GM18511 (cell line): ENCODE measurements around the gene SIAH3.
"Not testable (repeated sequence)": the region's sequence is repeated elsewhere in the genome, so short reads cannot be mapped to it uniquely, and the experiment has no call there.

ENCODE experiments used
- ATAC-seq: cut with Tn5 transposase; IDR thresholded peaks from one replicate; pipeline ENCODE4 v1.9.1; 2021; ENCODE audit warnings: mild to moderate bottlenecking, moderate library complexity; ENCODE audit not compliant: unreplicated experiment

SIAH3 gene, protein sequence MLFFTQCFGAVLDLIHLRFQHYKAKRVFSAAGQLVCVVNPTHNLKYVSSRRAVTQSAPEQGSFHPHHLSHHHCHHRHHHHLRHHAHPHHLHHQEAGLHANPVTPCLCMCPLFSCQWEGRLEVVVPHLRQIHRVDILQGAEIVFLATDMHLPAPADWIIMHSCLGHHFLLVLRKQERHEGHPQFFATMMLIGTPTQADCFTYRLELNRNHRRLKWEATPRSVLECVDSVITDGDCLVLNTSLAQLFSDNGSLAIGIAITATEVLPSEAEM

GRCh38 chr13:45851171-45851921, at the start of gene SIAH3:
Gene SIAH3, minus strand, starts transcription at chr13:45851753. Its CDS starts 124 bp downstream, at chr13:45851629.
- no peak for ATAC-seq

DNA sequence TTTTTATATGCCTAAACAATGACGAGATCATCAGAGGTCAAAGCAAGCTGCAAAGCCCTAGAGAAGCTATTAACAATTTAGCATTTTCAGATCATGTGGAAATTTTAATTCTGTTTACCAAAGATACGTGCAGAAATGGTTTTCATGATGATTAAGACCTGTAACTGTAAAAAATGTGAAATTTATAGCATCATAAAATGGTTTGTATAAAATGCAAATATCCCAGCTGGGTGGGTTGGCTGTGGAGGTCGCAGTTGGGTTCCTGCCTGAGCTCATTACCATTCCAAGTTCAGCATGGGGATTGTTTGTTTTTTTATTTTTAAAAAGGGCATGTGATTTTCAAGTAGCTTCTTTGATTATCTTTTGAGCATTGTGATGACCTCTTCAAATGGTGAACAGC, 47.9 kb upstream of the SIAH3 start:
- ATAC-seq, result no peak

GRCh38 chr13:45897562-45897961, 46.0 kb upstream of the SIAH3 start:
- ATAC-seq, result no peak

GRCh38 chr13:45896285-45896684, 44.7 kb upstream of the SIAH3 start:
- ATAC-seq, result no peak

DNA sequence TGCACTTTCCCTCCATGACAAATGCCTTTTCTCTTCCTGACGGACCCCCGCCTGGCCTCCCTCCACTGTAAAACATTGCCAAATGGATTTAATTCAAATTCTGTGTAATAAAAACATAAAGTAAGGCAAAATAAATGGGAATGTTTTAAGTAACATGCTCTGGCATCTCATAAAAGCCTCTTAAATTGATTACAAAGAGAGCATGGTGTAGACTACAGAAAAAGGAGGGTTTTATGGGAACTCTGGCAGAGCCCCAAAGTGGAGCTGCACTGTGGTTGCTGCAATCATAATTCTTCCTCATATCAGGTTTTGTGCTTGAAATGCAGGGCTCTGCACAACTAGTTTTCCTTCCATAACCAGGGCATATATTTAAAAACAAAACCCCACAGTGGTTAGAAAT, 44.3 kb upstream of the SIAH3 start:
- no peak for ATAC-seq

DNA sequence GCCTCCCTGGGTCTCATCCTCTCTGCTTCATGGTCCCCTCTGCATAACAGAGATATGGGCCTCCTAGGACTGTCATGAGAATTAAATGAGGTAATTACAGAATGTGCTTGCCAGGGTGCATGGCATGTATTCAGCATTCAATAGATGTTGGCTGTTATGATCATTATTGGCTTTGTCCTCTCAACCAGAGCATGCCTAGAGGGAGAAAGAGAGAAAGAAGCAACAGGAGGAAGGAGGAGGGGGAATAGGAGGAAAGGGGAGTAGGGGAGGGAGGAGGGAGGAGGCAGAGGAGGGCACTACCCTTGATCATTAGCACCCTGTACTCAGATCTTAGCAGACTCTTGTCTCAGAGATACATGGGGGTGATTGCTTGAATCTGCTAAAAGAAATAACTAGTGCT, 41.0 kb upstream of the SIAH3 start:
- ATAC-seq, result no peak

- ATAC-seq, result no peak
Observed at GRCh38 chr13:45889590-45890243, 38.2 kb upstream of the SIAH3 start.

DNA sequence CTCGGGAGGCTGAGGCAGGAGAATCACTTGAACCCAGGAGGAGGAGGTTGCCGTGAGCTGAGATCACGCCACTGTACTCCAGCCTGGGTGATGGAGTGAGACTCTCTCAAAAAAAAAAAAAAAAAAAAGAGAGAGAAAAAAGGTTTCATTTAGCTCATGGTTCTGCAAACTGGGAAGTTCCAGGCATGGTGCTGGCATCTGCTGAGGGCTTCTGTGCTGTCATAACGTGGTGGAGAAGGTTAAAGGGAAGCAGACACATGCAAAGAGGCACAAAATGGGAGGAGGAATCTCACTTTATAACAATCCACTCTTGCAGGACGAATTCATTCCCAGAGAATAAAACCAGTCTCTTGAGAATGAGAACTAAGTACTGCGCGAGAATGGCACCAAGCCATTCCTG, 34.9 kb upstream of the SIAH3 start:
- ATAC-seq, result no peak

DNA sequence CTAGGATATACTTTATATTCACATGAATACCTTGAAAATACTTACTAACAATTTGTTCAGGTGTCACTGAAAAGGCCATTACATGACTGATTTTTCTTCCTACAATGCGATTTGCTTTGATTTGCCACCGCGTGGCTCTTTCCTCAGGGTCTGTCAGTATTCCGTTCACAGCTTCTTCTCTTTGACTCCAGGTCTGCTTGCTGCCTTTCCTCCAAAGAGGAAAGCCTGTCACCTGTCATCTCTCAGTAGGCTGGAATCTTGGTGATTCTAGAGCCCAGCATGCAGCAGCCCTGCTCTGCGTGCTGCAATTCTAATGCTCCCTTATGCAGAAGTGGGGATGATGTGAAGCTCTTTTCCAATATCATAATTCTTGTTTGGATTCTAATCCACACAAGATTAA, 33.6 kb upstream of the SIAH3 start:
- ATAC-seq, result no peak

- ATAC-seq, result no peak
Observed at GRCh38 chr13:45882626-45883025, 31.1 kb upstream of the SIAH3 start.

- ATAC-seq, result no peak
Observed at GRCh38 chr13:45881353-45881752, 29.8 kb upstream of the SIAH3 start.

DNA sequence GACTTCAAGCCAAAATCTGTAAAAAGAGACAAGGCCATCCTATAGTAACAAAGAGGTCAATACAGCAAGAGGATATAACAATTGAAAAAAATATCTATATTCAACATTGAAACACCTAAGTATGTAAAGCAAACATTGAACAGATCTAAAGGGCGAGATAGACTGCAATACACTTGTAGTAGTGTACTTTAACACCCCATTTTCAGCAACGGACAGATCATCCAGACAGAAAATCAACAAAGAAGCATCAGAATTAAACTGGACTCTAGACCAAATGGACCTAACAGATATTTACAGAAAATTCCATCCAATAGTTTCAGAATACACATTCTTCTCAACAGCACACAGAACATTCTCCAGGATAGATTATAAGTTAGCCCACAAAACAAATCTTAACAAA, 28.7 kb upstream of the SIAH3 start:
- ATAC-seq, result no peak

DNA sequence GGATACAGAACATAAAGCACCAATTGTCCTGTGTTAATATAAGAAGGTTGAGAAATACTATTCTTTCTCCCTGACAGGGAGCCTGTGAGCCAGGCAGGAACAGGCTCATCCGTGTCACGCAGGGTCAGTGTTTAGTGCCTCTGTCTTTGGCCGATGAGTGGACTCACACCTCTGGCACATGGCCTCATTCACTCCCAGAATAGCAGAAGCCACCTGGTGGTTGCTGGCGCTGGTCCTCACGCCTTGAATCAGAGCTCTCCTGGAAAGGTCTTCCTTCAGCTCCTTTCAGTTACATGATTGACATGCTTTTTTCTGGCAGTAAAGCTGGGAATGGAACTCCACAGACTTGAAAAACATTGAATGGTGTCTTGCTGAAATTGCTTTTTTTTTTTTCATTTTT, 28.1 kb upstream of the SIAH3 start:
- no peak for ATAC-seq

DNA sequence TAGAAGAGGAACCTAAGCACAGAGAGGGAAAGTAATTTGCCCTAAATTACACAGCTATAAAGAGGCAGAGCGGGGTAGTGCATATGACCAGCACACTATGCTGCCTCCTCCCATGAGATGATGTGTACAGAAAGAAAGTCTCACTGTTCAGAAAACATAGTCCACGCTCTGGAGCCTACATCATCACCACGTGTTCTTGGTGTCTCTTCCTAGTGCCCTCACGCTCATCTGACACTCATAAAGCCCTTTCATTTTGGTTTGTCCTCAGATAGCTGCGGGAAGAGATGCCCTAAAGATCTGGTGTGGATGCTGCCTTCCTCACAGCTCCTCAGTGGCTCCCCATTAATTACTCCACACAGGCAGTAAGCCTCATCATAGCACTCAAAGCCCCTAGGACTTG, 27.4 kb upstream of the SIAH3 start:
- ATAC-seq, result no peak

DNA sequence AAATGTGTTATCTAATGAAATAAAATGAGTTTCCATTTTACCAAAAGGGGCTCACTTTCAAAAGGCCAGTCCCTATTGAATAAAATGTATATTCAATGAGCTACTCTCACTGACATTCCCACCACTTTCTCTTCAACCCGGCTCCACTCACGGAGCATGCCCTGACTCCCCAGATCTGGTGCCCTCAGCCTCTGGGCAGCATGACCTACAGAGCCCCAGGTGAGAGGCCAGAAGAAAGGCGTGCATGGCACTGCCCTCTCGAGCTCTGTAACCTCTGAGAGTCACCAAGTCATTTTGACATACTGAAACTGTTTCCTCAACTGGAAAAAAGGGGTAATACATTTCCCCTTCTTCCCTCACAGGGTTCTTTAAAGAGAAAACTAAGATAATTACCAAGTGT, 25.2 kb upstream of the SIAH3 start:
- ATAC-seq, result no peak

DNA sequence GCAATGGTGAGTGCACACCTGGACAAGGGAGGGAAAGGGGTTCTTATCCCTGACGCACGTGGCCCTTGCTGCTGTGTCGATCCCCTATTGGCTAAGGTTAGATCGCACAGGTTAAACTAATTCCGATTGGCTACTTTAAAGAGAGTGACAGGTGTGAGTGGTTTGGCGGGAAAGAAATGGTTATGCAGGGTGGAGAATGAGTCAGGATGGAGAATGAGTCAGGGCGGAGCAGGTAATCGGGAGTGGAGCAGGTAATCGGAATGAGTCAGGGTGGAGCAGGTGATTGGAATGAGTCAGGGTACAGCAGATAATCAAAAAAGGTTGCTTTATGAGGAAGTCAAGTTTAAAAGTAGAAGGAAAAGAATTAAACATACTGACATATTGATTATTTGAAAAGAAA, 24.4 kb upstream of the SIAH3 start:
- ATAC-seq, result no peak

GRCh38 chr13:45873491-45874325, 22.2 kb upstream of the SIAH3 start:
- ATAC-seq, result no peak

DNA sequence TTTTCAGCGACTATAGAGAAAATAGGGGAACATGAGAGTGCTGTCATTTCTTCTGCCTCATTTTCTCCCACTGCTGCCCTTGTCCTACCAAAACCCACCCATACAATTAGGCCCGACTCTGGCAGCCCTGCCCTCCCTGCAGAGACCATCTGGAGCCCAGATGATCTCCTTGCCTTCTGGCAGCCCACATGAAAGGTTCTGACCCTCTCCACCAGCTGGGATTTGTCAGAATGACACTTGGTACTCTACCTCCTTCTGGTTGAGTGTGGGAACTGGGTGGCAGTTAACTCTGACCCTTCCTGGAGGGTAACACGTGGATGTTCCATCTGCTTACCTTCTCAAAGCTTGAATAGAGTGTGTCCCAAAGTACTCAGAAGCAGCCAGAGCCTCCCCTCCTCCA, 21.0 kb upstream of the SIAH3 start:
- no peak for ATAC-seq

GRCh38 chr13:45871201-45871600, 19.6 kb upstream of the SIAH3 start:
- not testable (repeated sequence) for ATAC-seq

- no peak for ATAC-seq
Observed at GRCh38 chr13:45870232-45870631, 18.7 kb upstream of the SIAH3 start.

GRCh38 chr13:45865414-45865813, 13.9 kb upstream of the SIAH3 start:
- ATAC-seq, result no peak
